ENCODE measurements around the gene GRK5.

DNA sequence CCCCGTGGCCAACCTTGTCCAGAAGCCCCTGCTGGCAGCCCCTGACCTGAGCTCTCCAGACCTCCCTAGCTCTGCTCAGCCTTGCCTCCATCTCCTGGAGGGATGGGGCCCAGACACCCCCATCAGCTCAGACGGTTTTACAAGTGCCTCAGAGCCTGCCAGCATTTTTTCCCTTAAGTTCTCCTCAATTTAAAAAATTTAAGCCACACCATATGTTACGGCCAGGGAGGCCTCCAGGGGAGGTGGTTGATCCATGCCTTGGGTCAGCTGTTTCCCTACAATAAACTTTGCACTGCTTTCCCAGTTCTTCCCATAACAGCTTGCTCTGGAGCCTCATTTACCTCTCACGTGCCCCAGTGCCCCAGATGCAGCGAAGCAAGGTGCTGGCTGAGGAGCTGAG lies 191.6 kb downstream of the GRK5 start:
- TF ChIP-seq, protein P1, sequence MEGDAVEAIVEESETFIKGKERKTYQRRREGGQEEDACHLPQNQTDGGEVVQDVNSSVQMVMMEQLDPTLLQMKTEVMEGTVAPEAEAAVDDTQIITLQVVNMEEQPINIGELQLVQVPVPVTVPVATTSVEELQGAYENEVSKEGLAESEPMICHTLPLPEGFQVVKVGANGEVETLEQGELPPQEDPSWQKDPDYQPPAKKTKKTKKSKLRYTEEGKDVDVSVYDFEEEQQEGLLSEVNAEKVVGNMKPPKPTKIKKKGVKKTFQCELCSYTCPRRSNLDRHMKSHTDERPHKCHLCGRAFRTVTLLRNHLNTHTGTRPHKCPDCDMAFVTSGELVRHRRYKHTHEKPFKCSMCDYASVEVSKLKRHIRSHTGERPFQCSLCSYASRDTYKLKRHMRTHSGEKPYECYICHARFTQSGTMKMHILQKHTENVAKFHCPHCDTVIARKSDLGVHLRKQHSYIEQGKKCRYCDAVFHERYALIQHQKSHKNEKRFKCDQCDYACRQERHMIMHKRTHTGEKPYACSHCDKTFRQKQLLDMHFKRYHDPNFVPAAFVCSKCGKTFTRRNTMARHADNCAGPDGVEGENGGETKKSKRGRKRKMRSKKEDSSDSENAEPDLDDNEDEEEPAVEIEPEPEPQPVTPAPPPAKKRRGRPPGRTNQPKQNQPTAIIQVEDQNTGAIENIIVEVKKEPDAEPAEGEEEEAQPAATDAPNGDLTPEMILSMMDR (IDR thresholded peaks at IDR 0.05) = no peak
- TF ChIP-seq POLR2A (IDR thresholded peaks at IDR 0.05) = no peak

All from Peyer's patch (tissue), 4 donors.